GM23338 (cell line): ENCODE data around the gene TMEM187.

Source experiments
- CREB1 ChIP-seq: fragments of 250-450 bp; sonication (Bioruptor Pico); IDR thresholded peaks from 2 replicates; pipeline ENCODE4 v1.5.0; 2020; ENCODE audit warnings: low read depth, mild to moderate bottlenecking, moderate library complexity
- CTCF ChIP-seq, 2 experiments: fragments of 200-600 bp in 1 of 2; sonication (generic) in 1 of 2; conservative IDR thresholded peaks; 2 replicates each; pipeline versions ENCODE4 v1.5.1 to v1.6.1; 2016 to 2017; ENCODE audit warnings: antibody characterized with exemption in 2 of 2, low read depth in 2 of 2, mild to moderate bottlenecking in 2 of 2, moderate library complexity in 1 of 2
- ETS1 ChIP-seq: IDR thresholded peaks from 2 replicates; pipeline ENCODE4 v1.6.1; 2016; ENCODE audit warnings: antibody characterized with exemption
- EZH2 ChIP-seq: fragments of 200-600 bp; sonication (generic); IDR thresholded peaks from one replicate; pipeline ENCODE4 v1.8.0; 2017; ENCODE audit warnings: antibody characterized with exemption, mild to moderate bottlenecking, low read depth; ENCODE audit not compliant: unreplicated experiment
- EZH2phosphoT487 ChIP-seq: fragments of 200-600 bp; sonication (generic); IDR thresholded peaks from one replicate; pipeline ENCODE4 v1.8.1; 2018; ENCODE audit warnings: antibody characterized with exemption; ENCODE audit not compliant: unreplicated experiment
- JUNB ChIP-seq: IDR thresholded peaks from one replicate; pipeline ENCODE4 v1.6.1; 2016; ENCODE audit warnings: antibody characterized with exemption; ENCODE audit not compliant: unreplicated experiment
- NANOG ChIP-seq: IDR thresholded peaks from 2 replicates; pipeline ENCODE4 v1.6.1; 2016; ENCODE audit warnings: antibody characterized with exemption, borderline replicate concordance
- POLR2AphosphoS5 ChIP-seq: IDR thresholded peaks from 2 replicates; pipeline ENCODE4 v1.6.1; 2016; ENCODE audit warnings: antibody characterized with exemption, low read depth
- STAT1 ChIP-seq: IDR thresholded peaks from one replicate; pipeline ENCODE4 v1.6.1; 2016; ENCODE audit warnings: antibody characterized with exemption; ENCODE audit not compliant: unreplicated experiment
- ZNF114 ChIP-seq: fragments of 250-450 bp; sonication (Bioruptor Pico); IDR thresholded peaks from 2 replicates; pipeline ENCODE4 v1.5.0; 2020; ENCODE audit warnings: mild to moderate bottlenecking, moderate library complexity
- ZNF331 ChIP-seq: fragments of 250-450 bp; sonication (Bioruptor Pico); IDR thresholded peaks from 2 replicates; pipeline ENCODE4 v1.5.0; 2020; ENCODE audit warnings: low read depth, mild to moderate bottlenecking, moderate library complexity
- TF ChIP-seq, protein P1 (sequence below): IDR thresholded peaks from one replicate; pipeline ENCODE4 v1.6.1; 2018; ENCODE audit warnings: antibody characterized with exemption; ENCODE audit not compliant: unreplicated experiment

DNA sequence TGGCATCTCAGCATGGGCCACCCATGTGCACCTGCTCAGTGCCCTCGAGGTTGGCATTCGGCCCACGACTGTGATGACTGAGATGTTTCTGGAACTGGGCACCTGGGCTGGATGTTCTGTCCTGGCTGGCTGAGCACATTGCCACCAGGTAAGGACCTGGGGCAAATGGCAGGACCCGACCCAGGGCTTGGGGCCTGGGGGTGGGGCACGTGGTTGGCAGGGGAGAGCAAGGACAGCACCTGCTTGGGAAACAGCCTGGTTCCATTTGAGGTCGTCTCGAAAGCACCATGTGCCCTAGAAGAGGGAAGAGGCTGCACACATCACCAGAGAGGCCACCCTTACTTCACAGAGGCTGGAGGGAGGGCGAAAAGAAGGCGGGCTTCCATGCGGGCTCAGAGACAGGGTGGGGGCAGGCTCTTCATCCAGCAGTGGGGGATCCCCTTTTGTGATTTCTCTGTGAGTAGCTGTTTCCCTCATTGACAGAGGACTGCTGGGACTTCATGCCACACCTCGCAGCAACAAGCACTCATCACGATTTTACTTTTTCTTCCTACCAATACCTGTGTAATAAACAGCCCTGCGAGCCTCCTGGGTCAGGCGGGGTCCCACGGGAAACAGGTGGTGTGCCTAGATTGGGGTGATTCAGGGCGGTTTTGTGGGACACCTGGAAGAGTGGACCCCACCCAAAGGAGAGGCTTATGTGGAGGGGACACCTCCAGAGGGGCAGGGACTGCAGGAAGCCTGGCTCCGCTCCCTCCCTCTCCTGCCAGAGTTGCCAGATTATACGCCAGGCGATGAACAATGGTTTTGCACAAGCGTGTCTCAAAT lies 12.0 kb downstream of the TMEM187 start:
- TF ChIP-seq CTCF (conservative IDR thresholded peaks at IDR 0.05; ENCODE audit: low read depth in 2 of 2) = no peak
- TF ChIP-seq POLR2AphosphoS5 = no peak
- TF ChIP-seq, protein P1, sequence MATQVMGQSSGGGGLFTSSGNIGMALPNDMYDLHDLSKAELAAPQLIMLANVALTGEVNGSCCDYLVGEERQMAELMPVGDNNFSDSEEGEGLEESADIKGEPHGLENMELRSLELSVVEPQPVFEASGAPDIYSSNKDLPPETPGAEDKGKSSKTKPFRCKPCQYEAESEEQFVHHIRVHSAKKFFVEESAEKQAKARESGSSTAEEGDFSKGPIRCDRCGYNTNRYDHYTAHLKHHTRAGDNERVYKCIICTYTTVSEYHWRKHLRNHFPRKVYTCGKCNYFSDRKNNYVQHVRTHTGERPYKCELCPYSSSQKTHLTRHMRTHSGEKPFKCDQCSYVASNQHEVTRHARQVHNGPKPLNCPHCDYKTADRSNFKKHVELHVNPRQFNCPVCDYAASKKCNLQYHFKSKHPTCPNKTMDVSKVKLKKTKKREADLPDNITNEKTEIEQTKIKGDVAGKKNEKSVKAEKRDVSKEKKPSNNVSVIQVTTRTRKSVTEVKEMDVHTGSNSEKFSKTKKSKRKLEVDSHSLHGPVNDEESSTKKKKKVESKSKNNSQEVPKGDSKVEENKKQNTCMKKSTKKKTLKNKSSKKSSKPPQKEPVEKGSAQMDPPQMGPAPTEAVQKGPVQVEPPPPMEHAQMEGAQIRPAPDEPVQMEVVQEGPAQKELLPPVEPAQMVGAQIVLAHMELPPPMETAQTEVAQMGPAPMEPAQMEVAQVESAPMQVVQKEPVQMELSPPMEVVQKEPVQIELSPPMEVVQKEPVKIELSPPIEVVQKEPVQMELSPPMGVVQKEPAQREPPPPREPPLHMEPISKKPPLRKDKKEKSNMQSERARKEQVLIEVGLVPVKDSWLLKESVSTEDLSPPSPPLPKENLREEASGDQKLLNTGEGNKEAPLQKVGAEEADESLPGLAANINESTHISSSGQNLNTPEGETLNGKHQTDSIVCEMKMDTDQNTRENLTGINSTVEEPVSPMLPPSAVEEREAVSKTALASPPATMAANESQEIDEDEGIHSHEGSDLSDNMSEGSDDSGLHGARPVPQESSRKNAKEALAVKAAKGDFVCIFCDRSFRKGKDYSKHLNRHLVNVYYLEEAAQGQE = no peak
- TF ChIP-seq ZNF114 (CRISPR knock-in tag) = no peak
- no peak for TF ChIP-seq EZH2
- no peak for TF ChIP-seq STAT1
- no peak for TF ChIP-seq ZNF331 (CRISPR knock-in tag)
- TF ChIP-seq NANOG = no peak
- no peak for TF ChIP-seq CREB1 (CRISPR knock-in tag)
- TF ChIP-seq EZH2phosphoT487 = no peak
- TF ChIP-seq JUNB = no peak
- TF ChIP-seq ETS1 = no peak
